Measurements from ENCODE around the gene DCBLD1.

DNA sequence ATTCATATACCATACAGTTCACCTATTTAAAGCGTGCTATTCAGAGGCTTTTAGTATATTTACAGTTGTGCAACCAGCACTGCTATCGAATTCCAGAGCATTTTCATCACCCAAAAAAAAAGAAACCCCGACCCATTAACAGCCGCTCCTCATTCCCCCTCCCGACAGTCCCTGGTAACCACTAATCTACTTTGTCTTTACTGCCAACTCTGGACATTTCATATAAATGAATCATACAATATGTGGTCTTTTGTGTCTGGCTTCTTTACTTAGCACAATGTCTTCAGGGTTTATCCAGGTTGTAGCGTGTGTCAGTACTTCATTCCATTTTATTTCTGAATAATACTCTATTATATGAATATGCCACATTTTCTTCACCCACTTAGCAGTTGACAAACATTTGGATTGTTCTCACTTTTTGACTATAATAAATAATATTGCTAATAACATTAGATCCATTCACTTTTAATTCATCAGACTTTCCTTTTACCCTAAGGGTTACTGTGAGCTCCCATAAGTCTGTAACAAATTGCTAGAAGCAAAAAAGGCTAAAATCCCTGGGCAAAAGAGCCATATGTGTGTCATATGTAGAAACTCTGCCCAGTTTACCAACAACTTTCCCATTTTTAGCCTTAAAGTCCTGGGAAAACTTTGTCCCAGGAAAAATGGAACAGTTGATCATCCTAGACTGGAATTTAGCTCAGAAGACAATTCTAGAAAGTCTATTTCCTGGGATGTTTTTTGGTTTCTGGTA lies 33.6 kb upstream of the DCBLD1 start:
- TF ChIP-seq, protein P1, sequence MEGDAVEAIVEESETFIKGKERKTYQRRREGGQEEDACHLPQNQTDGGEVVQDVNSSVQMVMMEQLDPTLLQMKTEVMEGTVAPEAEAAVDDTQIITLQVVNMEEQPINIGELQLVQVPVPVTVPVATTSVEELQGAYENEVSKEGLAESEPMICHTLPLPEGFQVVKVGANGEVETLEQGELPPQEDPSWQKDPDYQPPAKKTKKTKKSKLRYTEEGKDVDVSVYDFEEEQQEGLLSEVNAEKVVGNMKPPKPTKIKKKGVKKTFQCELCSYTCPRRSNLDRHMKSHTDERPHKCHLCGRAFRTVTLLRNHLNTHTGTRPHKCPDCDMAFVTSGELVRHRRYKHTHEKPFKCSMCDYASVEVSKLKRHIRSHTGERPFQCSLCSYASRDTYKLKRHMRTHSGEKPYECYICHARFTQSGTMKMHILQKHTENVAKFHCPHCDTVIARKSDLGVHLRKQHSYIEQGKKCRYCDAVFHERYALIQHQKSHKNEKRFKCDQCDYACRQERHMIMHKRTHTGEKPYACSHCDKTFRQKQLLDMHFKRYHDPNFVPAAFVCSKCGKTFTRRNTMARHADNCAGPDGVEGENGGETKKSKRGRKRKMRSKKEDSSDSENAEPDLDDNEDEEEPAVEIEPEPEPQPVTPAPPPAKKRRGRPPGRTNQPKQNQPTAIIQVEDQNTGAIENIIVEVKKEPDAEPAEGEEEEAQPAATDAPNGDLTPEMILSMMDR (IDR thresholded peaks at IDR 0.05): no peak
- TF ChIP-seq POLR2A (IDR thresholded peaks at IDR 0.05): no peak

All from tibial nerve (tissue), 3 donors.